Measurements from ENCODE around the gene SPDYE17.
"Not testable (repeated sequence)": the region's sequence is repeated elsewhere in the genome, so short reads cannot be mapped to it uniquely, and the experiment has no call there.

The SPDYE17 gene

GRCh38 chr7:76998285-76998589, 33.9 kb downstream of the SPDYE17 start:
- no peak for FAIRE-seq

- FAIRE-seq: no peak
Measured at GRCh38 chr7:76997381-76998284, 34.5 kb downstream of the SPDYE17 start.

- FAIRE-seq: not testable (repeated sequence)
Measured at GRCh38 chr7:76996932-76997331, 35.2 kb downstream of the SPDYE17 start.

GRCh38 chr7:76994286-76994685, 37.9 kb downstream of the SPDYE17 start:
- FAIRE-seq: not testable (repeated sequence)

GRCh38 chr7:76993831-76994230, 38.3 kb downstream of the SPDYE17 start:
- FAIRE-seq: not testable (repeated sequence)

- FAIRE-seq: not testable (repeated sequence)
Measured at GRCh38 chr7:76992871-76993270, 39.3 kb downstream of the SPDYE17 start.

GRCh38 chr7:76992204-76992603, 40.0 kb downstream of the SPDYE17 start:
- FAIRE-seq: not testable (repeated sequence)

GRCh38 chr7:76990202-76990601, 42.0 kb downstream of the SPDYE17 start:
- FAIRE-seq: not testable (repeated sequence)

GRCh38 chr7:76985924-76986717, 46.0 kb downstream of the SPDYE17 start:
- FAIRE-seq: not testable (repeated sequence)

GRCh38 chr7:76984784-76985136, 47.4 kb downstream of the SPDYE17 start:
- FAIRE-seq: not testable (repeated sequence)

- FAIRE-seq: not testable (repeated sequence)
Measured at GRCh38 chr7:76983937-76984783, 48.0 kb downstream of the SPDYE17 start.

- FAIRE-seq: not testable (repeated sequence)
Measured at GRCh38 chr7:76983333-76983732, 48.8 kb downstream of the SPDYE17 start.

- not testable (repeated sequence) for FAIRE-seq
Measured at GRCh38 chr7:76982501-76982900, 49.7 kb downstream of the SPDYE17 start.

GRCh38 chr7:76981187-76981970, 50.8 kb downstream of the SPDYE17 start:
- FAIRE-seq: not testable (repeated sequence)

- not testable (repeated sequence) for FAIRE-seq
Measured at GRCh38 chr7:76980576-76980975, 51.6 kb downstream of the SPDYE17 start.

GRCh38 chr7:76977761-76978367, 54.3 kb downstream of the SPDYE17 start:
- FAIRE-seq: not testable (repeated sequence)

GRCh38 chr7:76974793-76975579, 57.2 kb downstream of the SPDYE17 start:
- FAIRE-seq: not testable (repeated sequence)

- FAIRE-seq: not testable (repeated sequence)
Measured at GRCh38 chr7:76974336-76974735, 57.8 kb downstream of the SPDYE17 start.

GRCh38 chr7:76972391-76972790, 59.8 kb downstream of the SPDYE17 start:
- FAIRE-seq: not testable (repeated sequence)
